GM19351 (cell line): Measurements from ENCODE around the gene FOSB.
A peak's percentile ranks its signal among the peaks of the same experiment; 100 is the strongest.

ENCODE experiments used
- ATAC-seq: cut with Tn5 transposase; IDR thresholded peaks from one replicate; pipeline ENCODE4 v1.9.1; 2021; ENCODE audit warnings: mild to moderate bottlenecking, moderate library complexity; ENCODE audit not compliant: unreplicated experiment

The FOSB gene

GRCh38 chr19:45522010-45522941 lies 54.5 kb downstream of the FOSB start:
- no peak for ATAC-seq

- peak; percentile 78 for ATAC-seq
These were observed 56.0 kb downstream of the FOSB start for GRCh38 chr19:45523642-45524256.

GRCh38 chr19:45524575-45525129 lies 56.9 kb downstream of the FOSB start:
- no peak for ATAC-seq
